IgD-negative memory B cell (primary cell): Measurements from ENCODE around the gene MORN2. TPM values are rescaled to one million over a fixed set of nuclear protein-coding genes. Genes with fewer than 3 reads are reported as not detected.

Experiments used
- H3K27ac Mint-ChIP-seq, 3 donors: one replicate each; pipeline ENCODE4 v1.8.0; 2020 to 2022; ENCODE audit warnings: mild to moderate bottlenecking in 3 of 3, mixed read lengths in 3 of 3, moderate library complexity in 1 of 3
- H3K27me3 Mint-ChIP-seq: one replicate; pipeline ENCODE4 v1.8.0; 2021; ENCODE audit warnings: mixed read lengths
- H3K36me3 Mint-ChIP-seq: one replicate; pipeline ENCODE4 v1.8.0; 2020; ENCODE audit warnings: mild to moderate bottlenecking, mixed read lengths
- H3K4me1 Mint-ChIP-seq, 3 donors: one replicate each; pipeline ENCODE4 v1.8.0; 2020 to 2022; ENCODE audit warnings: mixed read lengths in 3 of 3, mild to moderate bottlenecking in 1 of 3
- H3K4me3 Mint-ChIP-seq, 4 donors: one replicate each; pipeline ENCODE4 v1.8.0; 2020 to 2022; ENCODE audit warnings: mild to moderate bottlenecking in 4 of 4, mixed read lengths in 4 of 4, moderate library complexity in 3 of 4
- H3K9me3 Mint-ChIP-seq, 3 donors: one replicate each; pipeline ENCODE4 v1.8.0; 2020 to 2021; ENCODE audit warnings: mixed read lengths in 3 of 3, mild to moderate bottlenecking in 1 of 3
- polyA plus RNA-seq: library from polyadenylated mRNA; unstranded; fragments of 300-500 nt; fragmentation: Illumina TruSeq; gene quantifications from one replicate; pipeline ENCODE4 v1.2.3, GENCODE V29; 2021

The MORN2 gene
- polyA plus RNA-seq, 1 donor from 2014 or later = 5.1 TPM

DNA sequence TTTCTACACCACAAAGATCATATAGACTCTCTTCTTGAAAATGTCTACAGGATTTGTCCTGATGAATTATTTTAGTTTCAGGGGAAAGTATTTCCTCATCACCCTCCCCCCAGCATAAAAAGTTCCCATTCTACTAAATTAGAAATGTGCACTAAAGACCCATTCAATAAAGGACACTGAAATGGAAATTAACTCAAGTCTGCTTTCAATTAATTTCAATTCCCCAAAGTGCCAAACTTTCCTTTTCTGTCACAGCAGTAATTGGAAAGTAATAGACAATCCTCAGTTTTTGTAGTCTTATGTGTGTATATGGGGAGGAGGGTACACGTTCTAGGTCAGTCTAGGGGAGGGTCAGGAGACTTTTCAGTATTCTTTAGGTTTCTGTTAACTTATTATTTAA lies 35.4 kb downstream of the MORN2 start:
- Mint-ChIP-seq H3K36me3 (no peaks in the 10 kb centered on the region), H3K4me1 (peaks cover 0 to 3% (median 0%) of the 10 kb centered on the region in 3 donors), H3K27me3 (no peaks in the 10 kb centered on the region), H3K27ac (no peak overlapping the region), H3K4me3 (no peak overlapping the region), H3K9me3 (no peaks in the 10 kb centered on the region)

DNA sequence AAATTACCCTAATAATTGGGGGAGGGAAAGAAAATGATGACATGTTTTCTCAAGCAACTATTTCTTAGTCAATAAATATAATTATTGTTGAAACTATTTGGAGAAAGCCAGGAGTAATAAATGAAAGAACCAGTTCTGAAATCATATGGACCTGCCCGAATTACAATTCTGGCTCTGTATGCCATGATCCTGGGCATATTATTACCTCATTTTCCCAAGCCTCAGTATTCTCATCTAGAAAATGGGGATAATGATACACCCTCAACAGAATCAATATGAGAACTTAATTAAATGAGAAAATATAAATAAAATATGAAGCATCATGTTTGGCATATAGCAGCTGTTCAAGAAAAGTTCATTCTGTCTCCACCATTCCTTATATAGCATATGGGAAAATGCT lies 36.8 kb downstream of the MORN2 start:
- no peaks in the 10 kb centered on the region for H3K27me3 Mint-ChIP-seq
- no peaks in the 10 kb centered on the region for H3K36me3 Mint-ChIP-seq
- H3K4me1 Mint-ChIP-seq = peaks cover 0 to 3% (median 0%) of the 10 kb centered on the region in 3 donors
- no peaks in the 10 kb centered on the region for H3K9me3 Mint-ChIP-seq
- no peak overlapping the region for H3K4me3 Mint-ChIP-seq
- H3K27ac Mint-ChIP-seq = no peak overlapping the region

DNA sequence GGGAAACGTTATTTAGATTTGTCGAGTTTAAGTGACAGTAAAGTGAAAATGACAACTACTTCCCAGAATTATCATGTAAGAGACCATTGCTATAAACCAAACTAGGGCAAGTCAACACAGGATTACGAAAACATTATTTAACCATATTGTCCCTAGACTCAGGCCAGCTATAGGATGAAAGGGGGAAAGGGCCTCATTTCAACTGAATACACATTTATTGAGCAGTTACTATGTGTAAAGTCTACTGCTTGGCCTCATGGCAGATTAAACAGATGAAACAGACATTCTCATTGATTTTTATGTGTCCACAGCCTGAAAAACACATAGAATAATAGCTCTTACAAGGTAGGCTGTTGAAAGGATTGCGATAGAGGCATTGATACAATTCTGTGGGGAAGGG lies 46.6 kb downstream of the MORN2 start:
- no peak overlapping the region for H3K4me3 Mint-ChIP-seq
- peaks cover 4% of the 10 kb centered on the region for H3K36me3 Mint-ChIP-seq
- H3K4me1 Mint-ChIP-seq = no peaks in the 10 kb centered on the region
- no peak overlapping the region for H3K27ac Mint-ChIP-seq
- no peaks in the 10 kb centered on the region for H3K9me3 Mint-ChIP-seq
- H3K27me3 Mint-ChIP-seq = no peaks in the 10 kb centered on the region

DNA sequence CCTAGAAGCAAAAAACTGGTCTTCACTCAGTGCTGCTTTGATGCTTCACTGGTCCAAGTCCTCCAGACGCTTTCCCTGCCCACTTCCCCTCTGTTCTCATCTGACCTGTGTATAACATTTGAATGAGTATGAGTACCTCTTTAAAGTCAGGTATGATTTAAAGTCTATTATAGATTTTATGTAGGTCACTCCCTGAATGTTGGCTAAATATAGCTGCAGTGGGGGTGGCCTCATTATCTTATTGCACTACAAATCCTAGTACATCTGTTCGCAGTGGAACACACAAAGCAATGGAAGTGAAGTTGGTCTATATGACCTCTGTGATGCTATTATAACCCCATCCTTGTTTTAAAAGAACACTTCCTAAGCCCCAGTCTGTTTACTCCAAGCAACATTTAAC lies 47.1 kb downstream of the MORN2 start:
- Mint-ChIP-seq H3K27me3 (no peaks in the 10 kb centered on the region), H3K4me3 (no peak overlapping the region), H3K9me3 (no peaks in the 10 kb centered on the region), H3K36me3 (peaks cover 4% of the 10 kb centered on the region), H3K27ac (no peak overlapping the region), H3K4me1 (no peaks in the 10 kb centered on the region)

GRCh38 chr2:38925982-38926381 lies 50.2 kb downstream of the MORN2 start:
- peaks cover 0 to 3% (median 0%) of the 10 kb centered on the region in 3 donors for H3K9me3 Mint-ChIP-seq
- no peak overlapping the region for H3K27ac Mint-ChIP-seq
- H3K4me1 Mint-ChIP-seq = no peaks in the 10 kb centered on the region
- H3K4me3 Mint-ChIP-seq = no peak overlapping the region
- peaks cover 6% of the 10 kb centered on the region for H3K36me3 Mint-ChIP-seq
- H3K27me3 Mint-ChIP-seq = no peaks in the 10 kb centered on the region

- no peak overlapping the region for H3K27ac Mint-ChIP-seq
- no peak overlapping the region for H3K4me3 Mint-ChIP-seq
- peaks cover 6% of the 10 kb centered on the region for H3K27me3 Mint-ChIP-seq
- H3K4me1 Mint-ChIP-seq = peaks cover 0 to 5% (median 0%) of the 10 kb centered on the region in 3 donors
- peaks cover 0 to 3% (median 0%) of the 10 kb centered on the region in 3 donors for H3K9me3 Mint-ChIP-seq
- peaks cover 6% of the 10 kb centered on the region for H3K36me3 Mint-ChIP-seq
These were observed 54.8 kb downstream of the MORN2 start for GRCh38 chr2:38930600-38930999.

Other genes starting within 250 kb of the MORN2 start
- 11.0 TPM for gene GALM, start 209.9 kb upstream of the MORN2 start, polyA plus RNA-seq
- 284 TPM for gene SRSF7, start 124.6 kb upstream of the MORN2 start, polyA plus RNA-seq
- gene GEMIN6, start 97.8 kb upstream of the MORN2 start, polyA plus RNA-seq = 12.3 TPM
- gene DHX57, start within 50 bp of the MORN2 start, polyA plus RNA-seq = 7.2 TPM
- not detected for gene ARHGEF33, start 13.9 kb downstream of the MORN2 start, polyA plus RNA-seq
- gene SOS1, start 245.1 kb downstream of the MORN2 start, polyA plus RNA-seq = 13.7 TPM